ENCODE data around the gene C3orf20.

Gene C3orf20

DNA sequence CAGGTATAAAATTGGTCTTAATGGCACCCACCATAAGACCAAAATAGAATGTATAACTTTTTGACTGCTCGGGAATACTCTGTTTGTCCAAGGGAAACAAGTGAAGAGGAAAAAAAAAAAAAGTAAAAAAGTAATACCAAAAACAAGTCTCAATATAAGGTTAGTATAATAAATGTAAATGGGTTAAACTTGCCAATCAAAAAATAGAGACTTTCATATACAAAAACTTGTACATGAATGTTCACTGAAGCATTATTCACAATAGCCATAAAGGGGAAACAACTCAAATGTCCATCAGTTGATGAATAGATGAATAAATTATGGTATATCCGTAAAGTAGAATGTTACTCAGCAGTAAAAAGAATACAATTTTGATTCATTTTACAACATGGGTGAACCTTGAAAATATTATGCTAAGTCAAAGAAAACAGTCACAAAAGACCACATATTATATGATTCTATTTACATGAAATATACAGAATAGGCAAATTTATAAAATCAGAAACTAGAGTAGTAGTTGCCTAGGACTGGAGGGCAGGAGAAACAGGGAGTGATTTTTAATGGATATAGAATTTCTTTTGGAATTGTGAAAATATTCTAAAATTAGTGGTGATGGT, 104.2 kb downstream of the C3orf20 start:
- DNase-seq = no peak

DNA sequence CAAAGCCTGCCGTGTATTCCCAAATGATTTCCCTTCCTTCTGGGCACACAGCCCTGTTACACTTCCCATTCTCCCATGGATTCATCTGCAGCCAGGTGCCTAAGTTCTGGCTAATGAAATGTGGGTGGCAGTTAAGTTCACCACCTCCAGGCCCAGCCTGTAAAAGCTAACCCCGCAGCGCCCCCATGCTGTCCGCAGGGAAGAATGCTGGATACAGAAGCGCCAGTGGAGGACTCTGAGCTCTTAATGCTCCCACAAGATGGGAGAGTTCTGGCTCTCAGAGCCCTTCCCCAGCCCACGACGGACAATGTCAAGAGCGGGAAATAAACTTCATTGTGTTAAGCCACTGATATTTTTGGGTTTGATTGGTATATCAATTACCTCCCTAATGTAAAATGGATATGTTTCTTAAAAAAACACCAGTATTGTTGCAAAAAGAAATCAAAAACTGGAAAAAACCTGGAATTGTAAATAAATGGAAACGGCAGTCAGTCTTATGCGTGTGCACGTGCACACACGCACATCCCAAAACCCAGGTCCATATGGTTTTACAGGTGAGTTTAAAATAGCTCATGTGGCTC, 106.1 kb downstream of the C3orf20 start:
- no peak for DNase-seq

GRCh38 chr3:14783480-14784086, 108.6 kb downstream of the C3orf20 start:
- no peak for DNase-seq

DNA sequence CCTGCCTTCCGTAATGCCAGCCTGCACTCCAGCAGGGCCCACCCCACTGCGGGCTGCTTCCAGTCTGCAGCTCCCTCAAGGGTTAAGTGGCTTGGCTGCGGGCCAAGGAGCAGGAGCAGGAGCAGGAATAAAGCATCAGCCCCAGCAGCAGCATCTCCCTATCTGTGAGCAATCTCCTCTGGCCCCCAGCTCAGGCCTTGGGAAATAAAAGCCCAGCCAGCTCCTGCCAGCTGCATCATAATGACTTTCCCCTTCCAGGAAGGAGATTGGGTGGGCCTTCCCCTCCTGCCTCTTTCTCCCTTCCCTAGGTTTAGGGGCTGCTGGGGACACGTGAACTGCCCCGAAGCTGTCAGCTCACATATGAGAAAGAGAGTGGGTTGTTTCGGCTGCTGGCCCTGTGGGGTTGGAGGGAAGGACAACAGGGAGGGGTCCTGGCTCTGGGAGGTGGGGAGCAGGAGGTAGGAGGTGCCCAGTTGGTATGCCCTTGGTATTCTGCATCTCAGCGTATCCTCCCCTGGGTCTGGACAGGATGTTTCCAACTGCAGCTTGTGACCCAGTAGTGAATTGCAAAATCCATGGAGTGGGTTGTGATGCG, 109.2 kb downstream of the C3orf20 start:
- no peak for DNase-seq

- DNase-seq = no peak
Measured at GRCh38 chr3:14785207-14786155, 110.5 kb downstream of the C3orf20 start.

- no peak for DNase-seq
Measured at GRCh38 chr3:14786369-14786768, 111.4 kb downstream of the C3orf20 start.

- no peak for DNase-seq
Measured at GRCh38 chr3:14787630-14788029, 112.7 kb downstream of the C3orf20 start.

- no peak for DNase-seq
Measured at GRCh38 chr3:14788644-14789043, 113.7 kb downstream of the C3orf20 start.

- DNase-seq = no peak
Measured at GRCh38 chr3:14789221-14789620, 114.3 kb downstream of the C3orf20 start.

DNA sequence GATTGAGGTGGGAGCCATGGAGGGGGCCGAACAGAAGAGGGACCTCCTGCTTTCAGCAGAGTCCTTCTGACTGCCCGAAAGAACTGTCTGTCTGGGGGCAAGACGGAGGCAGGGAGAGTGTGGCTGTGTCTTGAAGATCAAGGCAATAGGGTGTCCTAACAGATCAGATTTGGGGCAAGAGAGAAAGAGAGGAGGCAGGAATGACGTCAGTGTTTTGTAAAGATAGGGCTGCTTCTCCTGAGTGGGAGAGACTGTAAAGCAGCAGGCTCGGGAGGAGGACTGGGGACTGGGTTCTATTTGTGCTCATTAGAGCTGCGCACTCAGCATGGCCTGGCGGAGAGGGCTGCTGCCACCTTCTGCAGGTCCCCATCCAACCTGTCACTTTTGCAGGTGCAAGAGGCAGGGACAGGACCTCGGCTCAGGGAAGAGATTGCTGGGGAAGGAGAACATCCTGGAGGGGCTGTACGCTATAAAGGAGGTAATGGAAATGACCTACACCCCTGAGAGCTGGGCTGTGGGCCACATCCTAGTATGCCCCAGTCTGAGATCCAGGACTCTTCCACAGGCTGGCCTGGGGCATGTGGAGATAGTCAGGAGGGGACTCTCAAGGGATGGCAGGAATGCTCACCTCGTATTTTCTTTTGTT, 114.8 kb downstream of the C3orf20 start:
- DNase-seq = no peak

DNA sequence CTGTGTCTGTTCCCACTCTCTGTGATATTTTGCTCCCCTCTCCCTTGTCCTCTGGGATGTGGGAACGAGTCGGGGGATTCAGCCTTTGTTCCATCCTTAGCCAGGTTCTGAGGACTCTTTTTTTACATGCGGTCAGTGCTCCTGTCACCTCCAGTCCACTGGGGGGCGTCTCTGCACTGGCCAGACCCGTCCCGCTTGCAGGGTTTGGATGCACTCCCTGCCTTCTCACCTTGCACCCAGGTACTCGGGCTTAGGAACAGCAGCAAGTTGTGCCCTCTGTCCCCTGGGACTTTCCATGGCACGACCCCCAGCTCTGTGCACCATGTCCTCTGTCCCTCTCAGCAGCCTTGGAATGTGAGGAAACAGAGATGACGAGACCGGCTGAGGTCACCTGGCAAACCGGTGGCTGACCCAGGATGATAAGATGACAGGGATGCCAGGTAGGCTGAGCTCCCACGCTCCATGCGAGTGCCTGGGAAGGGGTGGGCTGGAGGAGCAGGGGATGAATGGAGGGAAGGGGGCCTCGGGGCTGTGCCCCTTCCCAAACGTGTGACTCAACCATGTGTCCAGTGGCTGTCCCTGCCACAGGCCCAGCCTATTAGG, 116.5 kb downstream of the C3orf20 start:
- no peak for DNase-seq

- no peak for DNase-seq
Measured at GRCh38 chr3:14792691-14793121, 117.8 kb downstream of the C3orf20 start.

- DNase-seq = no peak
Measured at GRCh38 chr3:14793126-14793857, 118.4 kb downstream of the C3orf20 start.

GRCh38 chr3:14793858-14794234, 118.9 kb downstream of the C3orf20 start:
- DNase-seq = no peak

DNA sequence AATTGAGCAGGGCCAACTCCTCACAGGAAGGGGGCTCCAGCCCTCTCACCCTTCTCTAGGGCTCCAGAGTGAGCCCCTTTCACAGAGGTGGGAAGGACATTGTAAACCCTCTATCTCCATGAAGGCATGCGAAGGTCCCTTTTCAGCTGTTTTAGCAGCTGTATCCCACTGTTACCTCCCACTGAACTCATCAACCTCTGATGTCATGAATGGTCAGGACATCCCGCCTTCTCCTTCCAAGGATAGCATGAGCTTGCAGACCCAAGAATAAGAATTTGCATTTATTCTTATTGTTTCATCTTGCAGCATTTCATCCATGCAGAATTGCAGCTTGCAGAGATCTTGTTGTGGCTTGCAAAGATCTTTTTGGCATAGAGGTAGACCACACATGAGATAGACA, 119.5 kb downstream of the C3orf20 start:
- DNase-seq = no peak

GRCh38 chr3:14795996-14796395, 121.1 kb downstream of the C3orf20 start:
- DNase-seq = no peak

DNA sequence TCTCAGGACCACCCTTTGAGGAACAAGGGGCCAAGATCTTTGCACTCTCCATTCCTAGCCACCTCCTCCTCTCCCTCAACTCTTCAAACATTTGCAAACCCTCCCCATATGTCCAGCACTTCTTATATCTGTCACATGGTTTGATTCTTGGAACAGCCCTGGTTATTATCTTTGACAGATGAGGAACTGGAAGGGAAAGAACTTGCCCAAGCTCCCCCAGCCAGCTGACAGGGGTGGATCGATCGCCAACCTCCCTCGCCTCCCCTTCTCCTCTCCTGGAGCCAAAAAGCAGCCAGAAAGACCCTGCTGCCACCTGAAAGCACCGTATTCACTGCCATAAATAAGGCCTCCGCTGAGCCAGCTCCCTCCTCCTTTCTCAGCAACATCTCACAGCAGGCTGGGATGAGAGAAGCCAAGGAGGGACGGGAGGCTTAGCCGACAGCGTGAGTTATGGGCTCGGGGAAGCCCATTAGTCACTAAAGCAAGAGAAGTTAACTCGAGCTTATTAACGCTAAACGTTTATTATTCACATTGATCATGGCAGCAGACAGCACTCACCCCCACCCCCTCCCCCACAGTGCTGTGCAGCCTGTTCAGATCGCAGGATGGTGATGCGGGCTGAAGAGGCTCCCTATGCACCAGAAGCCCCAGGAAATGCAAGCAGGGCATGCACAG, 121.6 kb downstream of the C3orf20 start:
- no peak for DNase-seq

DNA sequence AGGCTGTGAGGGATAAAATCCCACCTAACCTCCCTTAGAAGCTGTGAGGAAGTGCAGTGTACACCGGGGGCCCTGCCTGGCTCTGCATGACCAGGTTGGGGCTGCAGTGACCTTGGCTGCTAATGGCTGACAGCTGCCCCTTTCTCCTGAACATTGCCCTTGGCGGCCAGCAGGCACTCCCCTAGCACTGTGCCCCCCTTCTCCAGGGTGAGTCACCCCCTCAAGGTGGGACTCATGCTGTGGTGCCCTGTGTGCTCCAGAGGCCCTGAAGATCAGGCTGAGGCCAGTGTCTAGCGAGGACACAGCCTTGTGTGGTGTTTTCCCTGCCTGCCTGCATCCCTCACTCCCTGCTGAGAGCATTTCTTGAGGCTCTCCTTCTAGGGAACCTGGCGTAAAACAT, 122.8 kb downstream of the C3orf20 start:
- DNase-seq = no peak

DNA sequence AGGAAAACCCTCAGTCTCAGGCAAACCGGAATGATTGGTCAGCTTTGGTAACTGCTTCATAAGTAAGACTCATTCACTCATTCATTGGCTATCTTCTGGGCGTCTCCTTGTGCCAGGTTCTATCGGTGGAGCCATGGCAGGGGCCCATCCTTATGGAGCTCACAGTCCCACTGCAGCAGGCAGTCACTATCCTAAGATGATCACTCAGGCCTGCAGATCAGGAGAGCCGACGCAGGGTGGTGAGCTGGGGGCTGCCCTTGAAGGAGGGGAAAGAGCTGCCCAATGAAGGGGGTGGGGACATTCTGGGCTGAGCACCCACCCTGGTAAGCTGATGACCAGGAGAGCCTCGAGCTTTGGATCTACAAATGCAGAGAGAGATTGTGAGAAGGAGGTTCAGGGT, 123.3 kb downstream of the C3orf20 start:
- DNase-seq = no peak

GRCh38 chr3:14799146-14799545, 124.2 kb downstream of the C3orf20 start:
- DNase-seq = no peak

GRCh38 chr3:14801031-14801430, 126.1 kb downstream of the C3orf20 start:
- no peak for DNase-seq

Measured in NCI-H1417 treated with DMSO at 0.1 percent for 48 hours (cell line).